Right lobe of liver (tissue), 6 donors: ENCODE data around the gene SAG. TPM values are rescaled to one million over a fixed set of nuclear protein-coding genes. Genes with fewer than 3 reads are reported as not detected.
A peak's percentile ranks its signal among the peaks of the same experiment; 100 is the strongest.

ENCODE experiments used
- ATAC-seq, 4 donors: fragments of 200-7000 bp; cut with Tn5 transposase; one replicate each; pipeline ENCODE4 v1.9.1; 2020; ENCODE audit warnings: mild to moderate bottlenecking in 4 of 4, moderate library complexity in 4 of 4
- DNase-seq, 3 donors: peaks; one replicate each; pipeline ENCODE4 v3.0.0-alpha.2; 2020
- H3K27ac ChIP-seq, 3 donors: fragments of 200-600 bp; one replicate each; pipeline ENCODE4 v1.8.0; 2022
- H3K27me3 ChIP-seq, 2 donors: fragments of 200-600 bp; one replicate each; pipeline ENCODE4 v1.8.0; 2022
- H3K36me3 ChIP-seq, 4 donors: fragments of 200-600 bp; sonication (generic) in 1 of 4; one replicate each; pipeline versions ENCODE4 v1.5.1 to v1.8.0; 2017 to 2022; ENCODE audit warnings: control low read depth in 1 of 4
- H3K4me1 ChIP-seq, 4 donors: fragments of 200-600 bp; sonication (generic) in 1 of 4; one replicate each; pipeline versions ENCODE4 v1.5.1 to v1.8.0; 2017 to 2022; ENCODE audit warnings: control low read depth in 1 of 4
- H3K4me3 ChIP-seq, 3 donors: fragments of 200-600 bp; one replicate each; pipeline ENCODE4 v1.8.0; 2022
- H3K9me3 ChIP-seq, 4 donors: fragments of 200-600 bp; sonication (generic) in 1 of 4; one replicate each; pipeline versions ENCODE4 v1.5.1 to v1.8.0; 2017 to 2022; ENCODE audit warnings: control low read depth in 1 of 4
- POLR2A ChIP-seq: fragments of 450-650 bp; IDR thresholded peaks from one replicate; pipeline ENCODE4 v1.6.1; 2017; ENCODE audit warnings: antibody characterized with exemption, mild to moderate bottlenecking
- WGBS: methylation state at CpG from one replicate; pipeline ENCODE4 v1.1.6; 2018; ENCODE audit warnings: low coverage, low lambda C conversion rate; ENCODE audit not compliant: insufficient coverage; ENCODE audit errors: missing lambda C conversion rate; 5-methylcytosine and 5-hydroxymethylcytosine counted together
- intact Hi-C, 2 donors: fragments of 100-400 bp; cut with DNase I; formaldehyde crosslinking; loops; one replicate each; pipeline versions ENCODE4 v1.11.2 to v1.14.1; 2022
- total RNA-seq, 6 experiments: library from RNA; depleted of rRNA in 2 of 6; stranded (reverse); fragments of >200 nt in 2 of 6; fragmentation: NEBNext Ultra II Directional in 3 of 6; extraction: Animal tissue kit (Norgen Biotek cat#: 25700) in 3 of 6; gene quantifications; one replicate each; pipeline versions ENCODE4 v1.1.0 to v1.2.4, GENCODE V29; 2016 to 2023
- TF ChIP-seq, protein P1 (sequence below), 4 donors: fragments of 200-600 bp in 3 of 4; fragments of 450-650 bp in 1 of 4; IDR thresholded peaks; one replicate each; pipeline versions ENCODE4 v1.5.1 to v1.8.0; 2016 to 2022; ENCODE audit warnings: antibody characterized with exemption in 4 of 4, mild to moderate bottlenecking in 2 of 4
- donor health status: DM: no; HTN: yes; CAD: no.
- donor health status: DM: no; HTN: no; CAD: no.
- donor health status: DM: no; HTN: no; CAD: no.
- donor health status: DM: no; HTN: yes; CAD: no.
- donor health status: DM: no; HTN: yes; CAD: no.

SAG gene
- total RNA-seq, 6 experiments from 2014 or later, result not detected

GRCh38 chr2:233288663-233289062, 19.0 kb upstream of the SAG start:
- DNase-seq, result no peak
- Histone ChIP-seq H3K4me1 (no peaks in the 10 kb centered on the region), H3K27me3 (no peaks in the 10 kb centered on the region), H3K9me3 (no peaks in the 10 kb centered on the region), H3K4me3 (no peak overlapping the region), H3K27ac (no peak overlapping the region), H3K36me3 (peaks cover 0 to 93% (median 49%) of the 10 kb centered on the region in 4 donors)
- WGBS, result 92% methylated on average over 5 of the region's 5 CpGs
- TF ChIP-seq, protein P1, sequence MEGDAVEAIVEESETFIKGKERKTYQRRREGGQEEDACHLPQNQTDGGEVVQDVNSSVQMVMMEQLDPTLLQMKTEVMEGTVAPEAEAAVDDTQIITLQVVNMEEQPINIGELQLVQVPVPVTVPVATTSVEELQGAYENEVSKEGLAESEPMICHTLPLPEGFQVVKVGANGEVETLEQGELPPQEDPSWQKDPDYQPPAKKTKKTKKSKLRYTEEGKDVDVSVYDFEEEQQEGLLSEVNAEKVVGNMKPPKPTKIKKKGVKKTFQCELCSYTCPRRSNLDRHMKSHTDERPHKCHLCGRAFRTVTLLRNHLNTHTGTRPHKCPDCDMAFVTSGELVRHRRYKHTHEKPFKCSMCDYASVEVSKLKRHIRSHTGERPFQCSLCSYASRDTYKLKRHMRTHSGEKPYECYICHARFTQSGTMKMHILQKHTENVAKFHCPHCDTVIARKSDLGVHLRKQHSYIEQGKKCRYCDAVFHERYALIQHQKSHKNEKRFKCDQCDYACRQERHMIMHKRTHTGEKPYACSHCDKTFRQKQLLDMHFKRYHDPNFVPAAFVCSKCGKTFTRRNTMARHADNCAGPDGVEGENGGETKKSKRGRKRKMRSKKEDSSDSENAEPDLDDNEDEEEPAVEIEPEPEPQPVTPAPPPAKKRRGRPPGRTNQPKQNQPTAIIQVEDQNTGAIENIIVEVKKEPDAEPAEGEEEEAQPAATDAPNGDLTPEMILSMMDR (IDR thresholded peaks at IDR 0.05), result no peak
- no peak for TF ChIP-seq POLR2A
- intact Hi-C loops, result no loop called here
- ATAC-seq, result no peak

DNA sequence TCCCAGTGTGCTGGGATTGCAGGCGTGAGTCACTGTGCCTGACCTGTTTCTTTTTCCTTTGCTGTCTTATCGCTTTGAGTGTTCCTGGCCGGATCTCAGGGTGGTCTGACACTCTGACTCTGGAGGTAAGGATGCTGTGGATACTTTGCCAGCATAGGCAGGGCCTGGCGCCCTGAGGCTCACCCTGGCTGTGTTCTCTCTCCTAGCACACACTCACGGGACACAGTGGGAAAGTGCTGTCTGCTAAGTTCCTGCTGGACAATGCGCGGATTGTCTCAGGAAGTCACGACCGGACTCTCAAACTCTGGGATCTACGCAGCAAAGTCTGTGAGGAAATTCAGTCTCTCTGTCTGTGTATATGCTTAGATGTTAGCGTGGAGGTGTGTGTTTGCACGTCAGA, 18.0 kb upstream of the SAG start:
- ATAC-seq, result peak; percentile 14 to 43 (median 36)
- Histone ChIP-seq H3K4me1 (no peaks in the 10 kb centered on the region), H3K27ac (no peak overlapping the region), H3K4me3 (no peak overlapping the region), H3K27me3 (no peaks in the 10 kb centered on the region), H3K9me3 (no peaks in the 10 kb centered on the region), H3K36me3 (peaks cover 4 to 93% (median 55%) of the 10 kb centered on the region in 4 donors)
- intact Hi-C loops, result no loop called here
- 96% methylated on average over 5 of the region's 12 CpGs for WGBS
- no peak for DNase-seq
- TF ChIP-seq, protein P1 (IDR thresholded peaks at IDR 0.05), result no peak
- TF ChIP-seq POLR2A, result no peak

- H3K27ac ChIP-seq, result no peak overlapping the region
- DNase-seq, result no peak
- no peaks in the 10 kb centered on the region for H3K27me3 ChIP-seq
- no peak for ATAC-seq
- H3K36me3 ChIP-seq, result peaks cover 5 to 93% (median 54%) of the 10 kb centered on the region in 4 donors
- intact Hi-C loops, result no loop called here
- TF ChIP-seq, protein P1 (IDR thresholded peaks at IDR 0.05), result no peak
- TF ChIP-seq POLR2A, result no peak
- 85% methylated on average over 10 of the region's 10 CpGs for WGBS
- no peaks in the 10 kb centered on the region for H3K9me3 ChIP-seq
- H3K4me1 ChIP-seq, result no peaks in the 10 kb centered on the region
- H3K4me3 ChIP-seq, result no peak overlapping the region
These were observed 17.4 kb upstream of the SAG start for GRCh38 chr2:233290051-233290845.

- Histone ChIP-seq H3K36me3 (peaks cover 5 to 53% (median 30%) of the 10 kb centered on the region in 4 donors), H3K9me3 (no peaks in the 10 kb centered on the region)
- WGBS, result 70% methylated on average over 3 of the region's 5 CpGs
These were observed 11.7 kb upstream of the SAG start for GRCh38 chr2:233295891-233296290.

More at GRCh38 chr2:233295891-233296290, 11.7 kb upstream of the SAG start:
- ATAC-seq (no peak), DNase-seq (no peak)
- Histone ChIP-seq H3K27ac (no peak overlapping the region), H3K4me1 (no peaks in the 10 kb centered on the region), H3K4me3 (no peak overlapping the region), H3K27me3 (no peaks in the 10 kb centered on the region)
- intact Hi-C loops, result no loop called here
- no peak for TF ChIP-seq POLR2A
- TF ChIP-seq, protein P1 (IDR thresholded peaks at IDR 0.05), result no peak
